ACHN (cell line): Measurements from ENCODE around the gene SNX18.

ENCODE experiments used
- DNase-seq: peaks from one replicate; pipeline ENCODE4 v3.0.0-alpha.2; 2015
- in situ Hi-C: cut with HindIII; loops from 2 replicates; pipeline ENCODE4 v1.10.0; 2017; ENCODE audit warnings: low sequenced_read_pairs, low pct_ligation_motif_present, low pct_unique_long_range_greater_than_20kb

Gene SNX18

DNA sequence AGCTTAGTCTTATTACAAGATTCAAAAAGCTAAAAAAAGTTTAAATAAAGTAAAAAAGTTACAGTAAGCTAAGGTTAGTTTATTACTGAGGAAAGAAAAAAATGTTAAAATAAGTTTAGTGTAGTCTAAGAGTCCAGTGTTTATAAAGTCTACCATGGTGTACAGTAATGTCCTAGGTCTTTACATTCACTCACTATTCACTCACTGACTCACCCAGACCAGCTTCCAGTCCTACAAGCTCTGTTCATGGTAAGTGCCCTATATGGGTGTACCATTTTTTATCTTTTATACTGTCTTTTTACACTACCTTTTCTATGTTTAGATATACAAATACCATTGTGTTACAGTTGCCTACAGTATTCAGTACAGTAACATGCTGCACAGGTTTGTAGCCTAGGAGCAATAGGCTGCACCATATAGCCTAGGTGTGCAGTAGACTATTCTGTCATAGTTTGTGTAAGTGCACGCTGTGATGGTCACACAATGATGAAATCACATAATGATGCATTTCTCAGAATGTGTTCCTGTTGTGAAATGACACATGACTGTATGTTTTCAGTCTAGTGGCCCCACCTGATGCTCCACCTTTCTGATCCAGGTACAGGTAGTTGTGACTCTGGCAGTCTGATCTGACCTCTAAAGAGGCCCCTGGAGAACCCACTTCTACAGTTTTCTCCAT lies 45.7 kb downstream of the SNX18 start:
- in situ Hi-C loops, result no loop called here
- DNase-seq, result no peak

DNA sequence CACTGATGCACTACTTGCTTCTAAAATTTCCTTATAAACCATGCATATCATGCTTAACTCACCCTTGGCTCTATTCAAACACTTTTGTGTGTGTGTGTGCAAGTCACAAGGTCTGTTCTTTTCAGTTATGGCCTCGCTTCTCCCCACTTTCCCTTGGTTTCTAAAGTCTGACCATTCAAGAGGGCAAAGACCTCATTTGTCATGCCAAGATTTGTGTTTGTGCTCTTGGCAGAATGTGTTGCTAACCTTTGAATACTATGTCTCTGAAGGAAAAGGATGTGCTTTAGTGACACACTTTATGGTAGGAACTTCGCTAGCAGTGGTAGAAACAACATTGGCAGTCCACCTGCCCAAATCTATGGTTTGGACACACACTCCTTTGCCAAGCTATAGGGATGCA lies 50.4 kb downstream of the SNX18 start:
- no peak for DNase-seq
- in situ Hi-C loops, result no loop called here

DNA sequence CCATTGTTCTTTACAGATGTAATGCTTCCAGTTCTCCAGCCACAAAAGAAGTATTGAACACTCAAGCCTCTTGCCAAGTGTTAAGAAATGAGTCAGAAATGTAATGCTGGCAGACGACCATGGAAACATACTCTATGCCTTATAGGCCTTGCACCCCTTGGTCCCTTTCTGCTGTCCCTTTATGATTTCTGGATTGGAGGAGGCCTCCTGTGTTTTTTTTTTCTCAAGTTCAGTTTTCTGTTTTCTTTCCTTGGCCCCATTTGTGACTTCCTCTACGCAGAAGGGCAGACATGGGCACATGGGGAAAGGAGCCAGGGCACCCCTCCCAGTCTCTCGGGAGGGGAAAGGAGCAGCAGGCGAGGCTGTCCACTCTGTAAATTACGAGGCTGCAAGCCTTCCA lies 53.4 kb downstream of the SNX18 start:
- DNase-seq, result no peak
- in situ Hi-C loops, result no loop called here

DNA sequence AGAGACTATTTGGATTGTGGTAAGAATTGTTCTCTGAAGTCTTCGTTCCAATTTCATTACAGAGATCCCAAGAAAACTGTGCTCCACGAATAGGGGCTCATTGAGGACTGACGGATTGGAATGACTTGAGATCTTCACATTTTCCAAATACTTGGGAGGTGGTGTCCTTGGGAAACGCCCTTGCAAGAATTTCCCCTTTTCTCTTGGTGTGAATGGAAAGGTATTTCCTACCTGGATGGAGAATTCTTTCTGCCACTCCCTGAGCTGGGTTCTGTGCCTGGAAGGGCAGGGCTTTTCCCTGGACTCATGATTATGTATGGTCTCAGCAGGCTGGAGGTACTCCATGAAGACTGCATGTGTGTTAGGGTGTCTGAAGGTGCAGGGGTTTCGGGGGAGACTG lies 53.9 kb downstream of the SNX18 start:
- in situ Hi-C loops, result no loop called here
- DNase-seq, result no peak

DNA sequence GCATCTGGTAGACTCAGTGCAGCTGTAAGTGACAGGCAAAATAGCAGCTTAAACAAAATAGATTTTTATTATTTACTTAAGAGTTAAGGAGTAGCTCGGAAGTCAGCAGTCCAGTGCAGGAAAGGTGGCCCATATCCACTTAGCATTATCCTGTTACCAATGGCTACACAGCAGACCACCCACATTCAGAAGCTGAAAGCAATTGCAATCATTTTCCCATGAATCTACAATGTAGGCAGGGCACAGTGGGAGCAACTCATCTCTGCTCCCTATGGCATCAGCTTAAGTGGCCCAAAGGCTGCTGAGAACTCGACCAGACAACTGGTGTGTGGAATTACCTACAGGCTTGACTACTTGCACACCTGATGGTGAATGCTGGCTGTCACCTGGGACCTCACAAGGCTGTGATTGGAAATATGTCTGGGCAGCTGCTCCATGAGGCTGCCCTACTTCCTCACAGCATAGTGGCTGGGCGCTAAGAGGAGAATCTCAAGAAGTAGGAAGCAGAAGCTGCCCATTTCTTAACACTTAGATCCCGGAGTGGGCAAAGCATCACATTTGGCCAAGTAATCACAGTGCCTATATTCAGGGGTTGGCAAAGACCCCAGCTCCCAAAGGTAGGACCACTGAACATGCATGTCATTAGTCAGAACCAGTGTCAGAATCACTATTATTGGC lies 56.4 kb downstream of the SNX18 start:
- no peak for DNase-seq
- in situ Hi-C loops, result no loop called here

DNA sequence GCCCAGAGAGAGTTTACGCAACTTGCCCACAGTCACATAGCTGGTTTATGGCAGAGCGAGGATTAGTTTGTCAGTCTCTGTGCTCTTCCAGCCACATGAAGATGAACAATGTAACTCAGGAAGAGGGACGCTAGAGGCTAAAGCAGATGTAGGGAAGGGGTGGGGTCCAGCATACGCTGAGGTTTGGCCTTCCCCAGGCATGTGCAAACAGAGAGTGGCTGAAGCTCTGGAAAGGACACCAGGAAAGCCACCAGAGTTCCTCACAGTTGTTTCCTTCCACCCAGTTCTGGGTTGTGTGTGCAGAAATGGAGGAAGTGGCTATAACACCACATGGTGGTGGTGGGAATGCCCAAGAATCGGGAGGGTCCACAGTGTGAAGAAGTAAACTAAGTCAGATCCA lies 60.0 kb downstream of the SNX18 start:
- no peak for DNase-seq
- in situ Hi-C loops, result no loop called here

DNA sequence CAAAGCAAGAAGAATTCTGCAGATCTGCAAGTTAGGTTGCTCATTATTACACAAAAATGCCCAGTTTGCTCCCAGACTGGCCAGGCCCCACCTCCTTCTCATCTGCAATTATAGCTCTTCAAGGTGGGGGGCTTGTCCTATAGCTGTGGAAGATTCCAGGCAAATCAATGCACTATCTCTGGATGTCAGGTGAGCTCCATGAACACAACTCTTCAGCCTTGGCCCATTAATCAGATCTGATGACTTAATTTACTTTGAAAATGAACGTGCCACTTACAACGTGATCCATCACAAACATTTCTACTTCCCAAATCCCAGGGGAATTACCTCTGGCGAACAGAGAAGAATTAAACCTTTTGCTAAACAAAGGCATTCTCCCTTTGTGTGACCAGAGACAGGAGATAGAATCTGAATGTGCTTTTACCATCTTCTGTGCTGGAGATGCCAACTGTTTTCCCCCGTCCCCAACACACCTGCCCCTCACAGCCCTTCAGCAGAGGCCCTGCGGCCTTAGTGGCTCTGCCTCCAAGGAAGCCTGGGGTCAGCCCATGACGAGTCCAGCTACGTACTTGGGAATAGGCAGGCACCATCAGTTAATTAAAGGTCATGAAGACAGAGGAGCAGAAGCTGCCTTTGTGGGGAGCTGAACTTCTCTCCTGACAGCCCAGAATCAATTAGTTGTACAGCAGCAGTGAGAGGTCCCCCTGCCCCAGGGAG lies 60.5 kb downstream of the SNX18 start:
- in situ Hi-C loops, result no loop called here
- no peak for DNase-seq

DNA sequence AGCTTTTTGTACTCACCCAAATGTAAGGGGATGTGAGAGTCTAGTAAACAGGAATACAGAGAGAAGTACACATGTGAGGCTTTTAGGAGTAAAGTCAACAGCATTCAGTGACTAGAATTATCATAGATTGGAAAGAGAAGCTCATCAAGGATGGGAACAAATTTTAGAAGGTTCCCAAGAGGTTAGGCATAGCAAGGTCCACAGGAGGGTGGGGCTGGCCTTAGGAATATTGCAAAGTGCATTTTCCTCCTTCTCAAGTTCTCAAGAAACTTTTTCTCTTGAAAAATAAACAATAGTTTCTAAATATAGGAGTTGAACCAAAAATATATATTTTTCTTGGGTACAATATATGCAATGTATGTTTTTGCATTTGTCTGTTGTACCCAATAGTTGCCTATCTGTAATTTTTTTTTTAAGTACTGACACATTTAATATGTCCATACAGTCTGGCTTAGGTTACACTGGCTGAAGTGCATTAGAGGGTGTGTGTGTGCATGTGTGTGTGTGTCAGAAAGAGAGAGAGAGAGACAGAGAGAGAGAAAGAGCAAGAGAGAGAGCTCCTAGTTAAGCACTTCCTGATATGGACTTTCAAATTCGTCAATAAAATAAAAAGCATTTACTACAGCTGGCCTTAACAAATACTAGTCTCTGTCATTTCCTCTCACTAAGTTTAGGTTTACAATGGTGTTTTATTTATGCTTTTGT lies 62.2 kb downstream of the SNX18 start:
- DNase-seq, result no peak
- in situ Hi-C loops, result no loop called here

DNA sequence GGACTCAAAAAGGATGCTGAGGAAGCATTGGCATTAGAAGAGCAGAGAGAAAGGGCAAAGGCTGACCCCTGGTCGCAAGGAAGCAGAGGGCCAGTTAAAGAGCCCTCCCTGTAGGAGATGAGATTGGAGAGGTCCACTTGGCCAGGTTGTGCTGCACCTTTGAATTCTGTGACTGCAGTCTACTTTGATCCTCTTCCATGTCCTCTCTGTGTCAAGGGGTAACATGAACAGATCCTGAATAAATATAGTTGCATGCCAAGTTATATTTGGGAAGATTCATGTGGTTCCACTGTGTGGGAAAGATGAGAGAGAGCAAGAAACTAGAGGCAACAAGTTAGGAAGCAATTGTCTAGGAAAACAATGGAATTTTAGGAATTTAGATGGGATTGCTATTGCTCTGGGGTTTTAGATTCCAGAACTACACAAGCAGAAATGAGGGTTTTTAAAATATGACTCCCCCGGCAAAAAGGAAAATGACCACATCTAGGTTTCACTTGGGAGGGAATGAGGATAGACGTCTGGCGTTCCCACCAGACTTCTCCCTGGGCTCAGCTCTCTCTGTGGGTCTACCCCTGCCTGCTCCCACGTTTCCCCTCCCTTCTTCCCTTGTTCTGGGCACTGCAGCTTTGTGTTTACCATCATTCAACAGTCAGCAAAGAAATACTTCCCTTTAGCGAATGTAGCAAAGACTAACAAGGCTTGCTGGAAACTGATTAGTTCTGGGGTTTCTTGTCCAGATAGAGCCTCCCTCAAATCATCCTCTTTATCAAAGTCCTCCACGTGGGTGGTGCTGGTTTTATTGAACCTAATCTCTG lies 63.6 kb downstream of the SNX18 start:
- DNase-seq, result no peak
- in situ Hi-C loops, result no loop called here

DNA sequence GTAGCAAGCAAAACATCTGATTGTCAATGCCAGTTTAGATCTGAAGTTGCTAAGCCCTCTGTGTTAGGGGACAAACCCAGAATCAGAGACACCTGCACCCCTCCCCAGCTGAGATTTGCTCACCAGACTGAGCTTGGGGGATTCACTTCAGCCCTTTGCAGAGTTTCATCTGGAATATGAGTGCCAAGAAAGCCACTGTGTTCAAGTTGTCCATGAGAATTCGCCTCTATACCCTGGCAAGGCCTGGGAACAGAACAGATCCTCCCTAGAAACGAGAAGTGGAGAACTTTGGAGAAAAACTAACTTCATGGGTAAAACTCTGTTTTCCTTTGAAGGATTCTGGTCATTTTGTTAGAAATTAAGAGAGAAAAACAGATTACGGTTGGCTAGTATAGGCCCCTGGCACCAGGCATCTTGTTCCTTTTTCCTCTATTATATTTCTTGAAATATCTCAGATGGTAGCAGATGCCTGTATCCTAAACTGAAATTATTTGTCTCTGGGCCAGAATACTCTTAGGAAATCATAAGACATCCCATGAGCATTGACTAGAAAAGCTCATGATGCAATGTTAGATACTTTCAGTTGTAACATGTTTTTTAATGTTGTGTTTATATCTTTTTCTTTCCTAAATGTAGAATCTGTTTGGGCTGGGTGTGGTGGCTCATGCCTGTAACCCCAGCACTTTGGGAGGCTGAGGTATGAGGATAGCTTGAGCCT lies 64.4 kb downstream of the SNX18 start:
- in situ Hi-C loops, result no loop called here
- DNase-seq, result no peak

DNA sequence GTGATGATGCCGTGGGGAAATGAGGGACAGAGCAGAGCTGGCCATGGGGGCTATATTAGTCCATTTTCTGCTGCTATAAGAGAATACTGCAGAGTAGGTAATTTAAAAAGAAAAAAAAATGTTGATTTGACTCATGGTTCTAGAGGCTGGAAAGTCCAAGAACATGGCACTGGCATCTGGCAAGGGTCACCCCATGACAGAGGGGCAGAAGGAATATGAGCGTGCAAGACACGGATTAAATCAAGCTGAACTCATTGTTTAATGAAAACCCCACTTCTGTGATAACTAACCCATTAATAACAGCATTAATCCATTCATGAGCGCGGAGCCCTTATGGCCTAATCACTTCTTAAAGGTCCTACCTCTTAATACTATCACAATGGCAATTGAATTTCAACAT lies 68.8 kb downstream of the SNX18 start:
- in situ Hi-C loops, result no loop called here
- no peak for DNase-seq

DNA sequence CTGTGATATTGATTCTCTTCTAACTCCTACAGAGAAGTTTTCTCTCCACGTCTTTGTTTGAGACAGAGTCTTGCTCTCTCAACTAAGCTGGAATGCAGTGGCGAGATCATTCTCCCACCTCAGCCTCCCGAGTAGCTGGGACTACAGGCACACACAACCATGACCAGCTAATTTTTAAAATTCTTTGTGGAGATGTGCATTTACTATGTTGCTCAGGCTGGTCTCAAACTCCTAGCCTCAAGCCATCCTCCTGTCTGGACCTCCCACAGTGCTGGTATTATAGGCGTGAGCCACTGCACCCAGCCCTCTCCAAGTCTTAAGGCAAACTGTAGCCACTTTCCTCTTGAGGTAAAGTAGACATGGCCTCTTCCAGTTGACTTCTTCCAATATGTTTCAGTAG lies 72.2 kb downstream of the SNX18 start:
- no peak for DNase-seq
- in situ Hi-C loops, result no loop called here

DNA sequence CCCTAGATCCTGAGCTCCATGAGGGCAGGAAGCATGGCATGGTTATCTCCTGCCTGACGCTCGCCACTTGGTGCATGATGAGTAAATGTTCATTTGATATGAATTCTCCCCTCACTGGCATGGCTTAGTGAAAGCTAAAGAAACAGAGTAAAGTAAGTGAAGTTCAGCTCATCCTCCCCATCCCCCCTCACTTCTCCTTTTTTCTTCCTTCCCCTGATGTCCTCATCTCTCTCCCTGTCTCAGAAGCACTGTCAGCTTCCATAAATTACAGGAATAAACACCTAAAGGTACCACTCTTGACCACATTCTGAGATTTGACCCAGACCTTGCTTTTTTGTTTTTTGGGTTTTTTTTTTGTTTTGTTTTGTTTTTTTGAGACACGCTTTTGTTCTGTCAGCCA lies 73.3 kb downstream of the SNX18 start:
- in situ Hi-C loops, result no loop called here
- DNase-seq, result no peak

DNA sequence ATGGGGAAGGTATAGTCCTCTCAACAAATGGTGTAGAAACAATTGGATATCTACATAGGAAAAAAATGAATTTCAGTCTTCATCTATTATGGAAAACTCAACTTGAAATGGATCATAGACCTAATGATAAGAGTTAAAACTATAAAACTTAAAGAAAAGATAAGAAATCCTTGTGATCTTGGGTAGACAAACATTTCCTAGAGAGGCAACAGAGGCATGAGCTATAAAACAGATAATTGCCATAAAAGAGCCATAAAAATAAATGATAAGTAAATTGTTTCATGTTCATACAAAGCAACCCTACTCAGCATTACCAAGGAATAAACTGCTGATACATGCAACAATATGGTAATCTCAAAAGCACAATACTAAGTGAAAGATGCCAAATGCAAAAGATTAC lies 76.2 kb downstream of the SNX18 start:
- no peak for DNase-seq
- in situ Hi-C loops, result no loop called here

DNA sequence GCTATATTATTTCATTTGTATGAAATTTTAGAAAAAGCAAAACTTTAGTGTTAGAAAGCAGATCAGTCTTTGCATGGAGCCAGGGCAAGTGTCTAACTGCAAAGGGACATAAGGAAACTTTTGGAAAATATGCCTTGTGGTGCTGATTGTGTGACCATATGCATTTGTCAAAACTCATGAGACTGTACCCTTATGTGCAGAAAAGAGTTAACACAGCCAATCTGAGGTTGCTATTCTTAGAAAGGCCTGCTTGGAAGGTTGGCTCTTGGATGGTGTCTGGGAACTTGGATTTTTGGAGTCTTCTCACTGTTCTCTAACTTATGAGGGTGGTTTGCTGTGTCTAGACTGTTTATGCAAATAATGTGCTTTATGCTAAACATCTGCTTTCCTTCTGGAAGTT lies 76.6 kb downstream of the SNX18 start:
- in situ Hi-C loops, result no loop called here
- no peak for DNase-seq

DNA sequence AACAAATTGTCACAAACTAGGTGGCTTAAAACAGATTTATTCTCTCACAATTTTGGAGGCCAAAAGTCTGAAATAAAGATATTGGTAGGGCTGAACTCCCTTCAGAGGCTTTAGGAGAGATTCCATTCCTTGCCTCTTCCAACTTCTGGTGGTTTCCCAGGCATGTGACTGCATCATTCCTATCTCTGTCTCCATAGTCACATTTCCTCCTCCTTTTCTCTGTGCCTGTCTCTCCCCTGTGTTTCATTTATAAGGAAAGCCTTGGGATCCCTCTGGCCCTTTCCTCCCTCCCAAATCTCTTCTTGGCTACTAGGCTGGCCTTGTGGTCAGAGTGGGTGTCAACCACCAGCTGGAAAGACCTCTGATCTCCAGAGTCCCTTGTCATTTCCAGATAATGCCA lies 78.2 kb downstream of the SNX18 start:
- DNase-seq, result no peak
- in situ Hi-C loops, result no loop called here
